Activated CD4-positive, alpha-beta memory T cell treated with anti-CD3 and anti-CD28 coated beads, Interleukin-2, amount 10 ng/mL, durations not matched to agents 7 days and 5 days (primary cell): ENCODE results near the gene SLC39A1. TPM values are rescaled to one million over a fixed set of nuclear protein-coding genes. Genes with fewer than 3 reads are reported as not detected.
A peak's percentile ranks its signal among the peaks of the same experiment; 100 is the strongest.

Experiments
- CTCF ChIA-PET: fragments of 350-600 bp; sonication (Branson Sonifier 250); formaldehyde crosslinking; loops from one replicate; lab custom pipeline; 2021; ENCODE audit warnings: antibody characterized with exemption, inconsistent platforms; lab: Charles Lee
- POLR2A ChIA-PET: fragments of 350-600 bp; sonication (Branson Sonifier 250); formaldehyde crosslinking; loops from one replicate; lab custom pipeline; 2021; ENCODE audit warnings: antibody characterized with exemption; lab: Charles Lee
- DNase-seq: peaks from one replicate; pipeline ENCODE4 v3.0.0-alpha.2; 2020
- H3K27ac Mint-ChIP-seq: one replicate; pipeline ENCODE4 v1.8.0; 2021; ENCODE audit warnings: mild to moderate bottlenecking, mixed read lengths
- H3K27me3 Mint-ChIP-seq: one replicate; pipeline ENCODE4 v1.8.0; 2021; ENCODE audit warnings: mixed read lengths
- H3K36me3 Mint-ChIP-seq: one replicate; pipeline ENCODE4 v1.8.0; 2021; ENCODE audit warnings: low read depth, mixed read lengths
- H3K4me1 Mint-ChIP-seq: one replicate; pipeline ENCODE4 v1.8.0; 2021; ENCODE audit warnings: mixed read lengths
- H3K4me3 Mint-ChIP-seq: one replicate; pipeline ENCODE4 v1.8.0; 2021; ENCODE audit warnings: mild to moderate bottlenecking, mixed read lengths
- H3K9me3 Mint-ChIP-seq: one replicate; pipeline ENCODE4 v1.8.0; 2021; ENCODE audit warnings: mixed read lengths
- total RNA-seq, 2 experiments: library from RNA; stranded (reverse); gene quantifications; one replicate each; pipeline ENCODE4 v1.2.3, GENCODE V29; 2021

The SLC39A1 gene
- total RNA-seq, 2 experiments from 2014 or later = 42.5 to 42.6 TPM

GRCh38 chr1:153934746-153935145 is 28.6 kb downstream of the SLC39A1 start:
- Mint-ChIP-seq H3K4me1 (no peaks in the 10 kb centered on the region), H3K27ac (no peak overlapping the region), H3K4me3 (no peak overlapping the region), H3K9me3 (no peaks in the 10 kb centered on the region), H3K27me3 (no peaks in the 10 kb centered on the region), H3K36me3 (peaks cover 79% of the 10 kb centered on the region)
- no peak for DNase-seq
- CTCF ChIA-PET = no interaction called here
- POLR2A ChIA-PET = interaction anchor here (0.8 to 1.6 kb wide), 4 partner anchors 10 to 24 kb away, joined by 3 to 7 read pairs (median 4); no protein-coding TSS in a partner anchor

GRCh38 chr1:153933955-153934354 is 29.4 kb downstream of the SLC39A1 start:
- H3K36me3 Mint-ChIP-seq = peaks cover 74% of the 10 kb centered on the region
- no peak for DNase-seq
- H3K27me3 Mint-ChIP-seq = no peaks in the 10 kb centered on the region
- POLR2A ChIA-PET = interaction anchor here (0.6 to 1.6 kb wide), 5 partner anchors 10 to 32 kb away, joined by 3 to 7 read pairs (median 4); no protein-coding TSS in a partner anchor
- H3K27ac Mint-ChIP-seq = no peak overlapping the region
- H3K9me3 Mint-ChIP-seq = no peaks in the 10 kb centered on the region
- CTCF ChIA-PET = no interaction called here
- peaks cover under 1% of the 10 kb centered on the region for H3K4me1 Mint-ChIP-seq
- H3K4me3 Mint-ChIP-seq = no peak overlapping the region

DNA sequence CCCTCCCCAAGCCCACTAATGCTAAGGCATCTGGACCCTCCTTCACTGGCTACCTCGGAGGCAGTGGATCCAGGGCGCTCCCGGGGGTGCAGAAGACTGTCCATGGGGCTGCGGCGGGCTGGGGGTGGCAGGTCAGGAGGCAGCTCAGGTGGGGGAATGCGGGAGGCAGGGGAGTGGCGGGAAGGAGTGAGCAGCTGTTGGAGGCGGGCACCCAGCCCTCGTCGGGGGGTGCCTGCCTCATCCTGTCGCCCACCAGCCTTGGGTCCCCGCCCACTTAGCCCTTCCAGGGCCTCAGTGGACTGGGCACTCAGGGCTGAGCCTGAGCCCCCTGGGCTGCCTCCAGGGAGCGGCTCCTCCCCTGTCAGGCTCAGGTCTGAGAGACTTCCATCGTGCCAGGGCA is 29.9 kb downstream of the SLC39A1 start:
- Mint-ChIP-seq H3K9me3 (no peaks in the 10 kb centered on the region), H3K36me3 (peaks cover 71% of the 10 kb centered on the region), H3K27ac (no peak overlapping the region), H3K4me1 (peaks cover 2% of the 10 kb centered on the region), H3K4me3 (no peak overlapping the region), H3K27me3 (no peaks in the 10 kb centered on the region)
- POLR2A ChIA-PET = interaction anchor here (1.3 to 2.0 kb wide), 3 partner anchors 8 to 23 kb away, joined by 4 to 6 read pairs (median 4); no protein-coding TSS in a partner anchor
- no peak for DNase-seq
- CTCF ChIA-PET = no interaction called here

- Mint-ChIP-seq H3K36me3 (peaks cover 67% of the 10 kb centered on the region), H3K27ac (no peak overlapping the region), H3K27me3 (no peaks in the 10 kb centered on the region), H3K4me1 (peaks cover 5% of the 10 kb centered on the region), H3K4me3 (no peak overlapping the region), H3K9me3 (no peaks in the 10 kb centered on the region)
- no peak for DNase-seq
- ChIA-PET POLR2A (interaction anchor here (0.7 to 2.0 kb wide), 3 partner anchors 9 to 13 kb away, joined by 4 to 6 read pairs (median 4); no protein-coding TSS in a partner anchor), CTCF (no interaction called here)
These were observed 30.9 kb downstream of the SLC39A1 start for GRCh38 chr1:153932156-153933131.

GRCh38 chr1:153929981-153930948 is 33.1 kb downstream of the SLC39A1 start:
- CTCF ChIA-PET = interaction anchor here (0.7 to 1.5 kb wide), 2 partner anchors 15 to 16 kb away, joined by 3 to 7 read pairs; partner anchors contain the start of gene DENND4B
- DNase-seq = no peak
- no peak overlapping the region for H3K27ac Mint-ChIP-seq
- peaks cover 47% of the 10 kb centered on the region for H3K36me3 Mint-ChIP-seq
- POLR2A ChIA-PET = interaction anchor here (0.6 to 3.4 kb wide), 4 partner anchors 9 to 37 kb away, joined by 3 to 28 read pairs (median 4); partner anchors contain the start of genes CREB3L4 and DENND4B
- peaks cover 7% of the 10 kb centered on the region for H3K4me1 Mint-ChIP-seq
- H3K27me3 Mint-ChIP-seq = no peaks in the 10 kb centered on the region
- no peak overlapping the region for H3K4me3 Mint-ChIP-seq
- H3K9me3 Mint-ChIP-seq = no peaks in the 10 kb centered on the region

DNA sequence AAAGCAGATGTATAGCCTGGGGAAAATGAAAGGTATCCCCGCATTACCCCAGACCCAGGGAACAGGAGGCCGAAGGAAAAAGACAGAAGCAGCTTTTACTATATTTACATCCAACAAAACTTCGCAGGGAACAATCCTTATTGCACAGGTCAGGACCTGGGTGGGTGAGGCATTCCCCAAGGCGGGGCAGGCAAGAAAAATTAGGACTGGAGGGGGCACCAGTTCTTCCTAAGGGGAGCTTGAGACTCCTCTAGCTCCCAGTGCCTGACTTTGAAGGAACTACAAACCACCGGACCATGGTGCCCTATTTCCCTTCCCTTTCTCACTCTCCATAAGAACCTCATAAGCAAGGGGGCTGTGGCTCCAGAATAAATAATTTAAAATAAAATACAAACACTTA is 33.9 kb downstream of the SLC39A1 start:
- H3K27me3 Mint-ChIP-seq = no peaks in the 10 kb centered on the region
- peaks cover 8% of the 10 kb centered on the region for H3K4me1 Mint-ChIP-seq
- DNase-seq = no peak
- H3K27ac Mint-ChIP-seq = no peak overlapping the region
- H3K9me3 Mint-ChIP-seq = no peaks in the 10 kb centered on the region
- H3K4me3 Mint-ChIP-seq = no peak overlapping the region
- POLR2A ChIA-PET = interaction anchor here (1.0 to 3.4 kb wide), 4 partner anchors 10 to 38 kb away, joined by 3 to 28 read pairs (median 4); partner anchors contain the start of genes CREB3L4 and DENND4B
- CTCF ChIA-PET = interaction anchor here (1.5 kb wide), 1 partner anchor 17 kb away, joined by 7 read pairs; the partner anchor contains the start of gene DENND4B
- peaks cover 38% of the 10 kb centered on the region for H3K36me3 Mint-ChIP-seq

DNA sequence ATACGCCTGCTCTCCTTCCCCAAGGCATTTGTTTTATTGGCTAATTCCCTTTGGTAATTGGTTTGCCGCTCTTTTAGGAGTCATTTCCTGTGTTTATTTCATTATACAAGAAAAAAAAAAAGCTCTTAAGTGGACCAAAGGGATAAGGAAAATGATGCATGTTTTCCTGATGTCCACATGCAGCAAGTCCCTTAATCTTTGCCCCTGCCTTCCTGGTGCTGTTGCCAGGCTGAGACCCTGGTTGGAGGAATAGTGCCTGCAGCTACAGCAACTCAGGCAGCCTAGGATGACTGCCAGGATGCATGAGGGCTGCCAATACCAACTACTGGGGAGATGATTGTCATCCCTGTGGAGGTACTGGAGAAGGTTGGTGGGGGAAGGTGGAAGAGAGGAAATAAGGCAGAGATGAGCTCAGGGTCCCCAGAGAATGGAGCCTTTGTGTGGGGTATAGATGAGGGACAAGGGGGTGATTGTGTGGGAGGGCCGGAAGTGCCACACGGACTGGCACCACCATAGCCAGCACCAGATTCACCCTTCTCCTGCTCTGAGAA is 34.5 kb downstream of the SLC39A1 start:
- ChIA-PET POLR2A (interaction anchor here (0.6 to 3.4 kb wide), 4 partner anchors 11 to 107 kb away, joined by 3 to 28 read pairs (median 4); partner anchors contain the start of genes CREB3L4 and DENND4B), CTCF (interaction anchor here (1.0 to 1.5 kb wide), 4 partner anchors 16 to 57 kb away, joined by 3 to 7 read pairs (median 3); partner anchors contain the start of genes DENND4B and RAB13)
- Mint-ChIP-seq H3K27me3 (no peaks in the 10 kb centered on the region), H3K9me3 (no peaks in the 10 kb centered on the region), H3K36me3 (peaks cover 33% of the 10 kb centered on the region), H3K4me1 (peaks cover 12% of the 10 kb centered on the region), H3K4me3 (no peak overlapping the region), H3K27ac (no peak overlapping the region)
- DNase-seq = no peak

GRCh38 chr1:153928245-153928644 is 35.1 kb downstream of the SLC39A1 start:
- Mint-ChIP-seq H3K36me3 (peaks cover 32% of the 10 kb centered on the region), H3K9me3 (no peaks in the 10 kb centered on the region), H3K27ac (no peak overlapping the region), H3K27me3 (no peaks in the 10 kb centered on the region), H3K4me1 (peaks cover 13% of the 10 kb centered on the region), H3K4me3 (no peak overlapping the region)
- POLR2A ChIA-PET = interaction anchor here (3.4 kb wide), 1 partner anchor 17 kb away, joined by 28 read pairs; the partner anchor contains the start of gene DENND4B
- CTCF ChIA-PET = interaction anchor here (0.6 to 1.5 kb wide), 5 partner anchors 12 to 58 kb away, joined by 3 to 7 read pairs (median 3); partner anchors contain the start of genes DENND4B and RAB13
- DNase-seq = no peak

- Mint-ChIP-seq H3K4me3 (no peak overlapping the region), H3K4me1 (peaks cover 16% of the 10 kb centered on the region), H3K9me3 (no peaks in the 10 kb centered on the region), H3K27me3 (no peaks in the 10 kb centered on the region), H3K36me3 (peaks cover 24% of the 10 kb centered on the region), H3K27ac (no peak overlapping the region)
- POLR2A ChIA-PET = no interaction called here
- DNase-seq = no peak
- CTCF ChIA-PET = interaction anchor here (1.1 kb wide), 1 partner anchor 19 kb away, joined by 5 read pairs; no protein-coding TSS in a partner anchor
These were observed 36.9 kb downstream of the SLC39A1 start for GRCh38 chr1:153926405-153926804.

DNA sequence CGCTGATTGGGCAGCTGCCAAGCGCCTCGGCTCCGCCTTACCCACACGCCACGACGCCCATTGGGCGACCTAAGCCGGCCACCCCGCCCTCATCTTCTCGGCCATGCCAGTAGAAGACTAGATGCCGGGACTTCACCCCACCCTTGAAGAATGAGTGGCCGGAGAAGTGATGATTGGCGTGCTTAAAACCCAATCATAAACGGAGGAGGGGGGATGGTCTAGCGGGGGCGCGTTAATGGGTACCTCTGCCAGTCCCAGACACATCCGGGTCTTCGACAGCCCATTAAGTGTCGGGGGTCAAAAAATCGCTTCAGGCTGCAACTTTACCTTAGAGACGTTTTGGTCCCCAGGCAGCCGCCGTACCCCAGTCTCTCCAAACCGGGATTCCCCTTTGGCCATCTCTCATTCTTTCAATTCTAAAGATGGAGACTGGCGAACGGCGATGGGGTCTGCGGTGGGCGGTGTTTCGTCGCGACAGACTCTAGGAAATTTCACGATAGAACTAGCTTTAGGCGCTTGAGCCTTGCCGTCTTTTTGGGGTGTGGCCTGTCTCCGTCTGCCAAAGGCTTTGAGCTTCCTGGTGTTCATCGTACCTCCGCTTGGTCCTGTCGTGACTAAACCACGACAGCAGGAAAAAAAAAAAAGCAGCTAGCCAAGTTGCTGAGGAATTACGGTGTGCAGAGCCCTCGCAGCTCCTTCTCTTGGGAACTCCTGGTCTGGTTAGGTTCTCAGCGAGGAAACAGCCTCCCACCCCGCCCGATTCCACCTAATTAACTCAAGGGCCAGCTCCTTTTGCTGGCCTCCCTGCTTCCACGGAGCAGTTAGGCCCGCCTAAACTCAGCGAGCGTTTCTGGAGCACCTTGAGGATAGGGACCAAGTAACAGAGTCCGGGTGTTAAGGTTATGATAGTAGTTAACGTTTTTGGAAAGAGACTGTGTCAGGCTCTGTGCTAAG is 40.1 kb downstream of the SLC39A1 start, which contains the start of gene GATAD2B:
TSS of gene GATAD2B (minus strand) at position 1 of the 954 bp plus-strand sequence. CDS start 94,625 bp downstream, outside the sequence.
- H3K27me3 Mint-ChIP-seq = no peaks in the 10 kb centered on the region
- ChIA-PET POLR2A (interaction anchor here (0.6 to 7.1 kb wide), 35 partner anchors 9 to 482 kb away, joined by 3 to 165 read pairs (median 4); partner anchors contain the start of genes CHTOP, CREB3L4, CRTC2 and DENND4B), CTCF (interaction anchor here (1.3 to 3.9 kb wide), 5 partner anchors 18 to 125 kb away, joined by 3 to 52 read pairs (median 5); partner anchors contain the start of genes CREB3L4, DENND4B and RPS27)
- no peaks in the 10 kb centered on the region for H3K9me3 Mint-ChIP-seq
- H3K36me3 Mint-ChIP-seq = peaks cover 16% of the 10 kb centered on the region
- peak within 1 kb of the TSS; percentile 88 for H3K27ac Mint-ChIP-seq
- peak within 1 kb of the TSS; percentile 92 for H3K4me3 Mint-ChIP-seq
- peak; percentile 99 for DNase-seq
- peaks cover 42% of the 10 kb centered on the region for H3K4me1 Mint-ChIP-seq
